ENCODE results near the gene USF2. TPM values are rescaled to one million over a fixed set of nuclear protein-coding genes. Genes with fewer than 3 reads are reported as not detected.

USF2 gene
- total RNA-seq, 4 donors from 2014 or later: 42.4 to 121 (median 99.2) TPM

- TF ChIP-seq CTCF (IDR thresholded peaks at IDR 0.05; ENCODE audit: low read depth): no peak
Observed at GRCh38 chr19:35292421-35293362, 23.9 kb downstream of the USF2 start.

GRCh38 chr19:35293363-35293739, 24.6 kb downstream of the USF2 start:
- no peak for TF ChIP-seq CTCF (IDR thresholded peaks at IDR 0.05; ENCODE audit: low read depth)

- TF ChIP-seq CTCF (IDR thresholded peaks at IDR 0.05; ENCODE audit: low read depth): no peak
Observed at GRCh38 chr19:35293808-35294207, 25.0 kb downstream of the USF2 start.

GRCh38 chr19:35294328-35294727, 25.6 kb downstream of the USF2 start:
- TF ChIP-seq CTCF (IDR thresholded peaks at IDR 0.05; ENCODE audit: low read depth): no peak

- no peak for TF ChIP-seq CTCF (IDR thresholded peaks at IDR 0.05; ENCODE audit: low read depth)
Observed at GRCh38 chr19:35294859-35295791, 26.4 kb downstream of the USF2 start.

- TF ChIP-seq CTCF (IDR thresholded peaks at IDR 0.05; ENCODE audit: low read depth): no peak
Observed at GRCh38 chr19:35295792-35296462, 27.2 kb downstream of the USF2 start.
